Mesenteric fat pad (tissue), 1 donor: ENCODE results near the gene MRPL43. TPM values are rescaled to one million over a fixed set of nuclear protein-coding genes. Genes with fewer than 3 reads are reported as not detected.

Experiments
- DNase-seq: peaks from one replicate; pipeline ENCODE4 v3.0.0-alpha.2; 2020; ENCODE audit warnings: low spot score
- total RNA-seq: library from RNA; stranded (reverse); fragmentation: NEBNext Ultra II Directional; extraction: Animal tissue kit (Norgen Biotek cat#: 25700); gene quantifications from one replicate; pipeline ENCODE4 v1.2.1, GENCODE V29; 2021
- donor health status: DM: yes; HTN: yes; CAD: no.

The MRPL43 gene
- total RNA-seq, 1 donor from 2014 or later = 61.7 TPM

- no peak for DNase-seq
These were observed 33.3 kb upstream of the MRPL43 start for GRCh38 chr10:101020427-101021075.

GRCh38 chr10:101019440-101019703 lies 32.1 kb upstream of the MRPL43 start:
- DNase-seq = no peak

- DNase-seq = peak; percentile 95
These were observed 31.5 kb upstream of the MRPL43 start for GRCh38 chr10:101018600-101019439.

GRCh38 chr10:101018118-101018599 lies 30.9 kb upstream of the MRPL43 start:
- no peak for DNase-seq

- no peak for DNase-seq
These were observed 29.5 kb upstream of the MRPL43 start for GRCh38 chr10:101016814-101017213.

GRCh38 chr10:101015582-101015973 lies 28.3 kb upstream of the MRPL43 start:
- no peak for DNase-seq

GRCh38 chr10:101014966-101015581 lies 27.8 kb upstream of the MRPL43 start:
- no peak for DNase-seq

- DNase-seq = no peak
These were observed 27.1 kb upstream of the MRPL43 start for GRCh38 chr10:101014230-101014884.

- no peak for DNase-seq
These were observed 26.1 kb upstream of the MRPL43 start for GRCh38 chr10:101013365-101013825.

GRCh38 chr10:101012525-101013364 lies 25.4 kb upstream of the MRPL43 start:
- peak; percentile 94 for DNase-seq

- no peak for DNase-seq
These were observed 24.5 kb upstream of the MRPL43 start for GRCh38 chr10:101011517-101012423.

GRCh38 chr10:101010329-101010728 lies 23.0 kb upstream of the MRPL43 start:
- no peak for DNase-seq

GRCh38 chr10:101008823-101009423 lies 21.6 kb upstream of the MRPL43 start:
- no peak for DNase-seq

- DNase-seq = no peak
These were observed 20.9 kb upstream of the MRPL43 start for GRCh38 chr10:101007915-101008822.

GRCh38 chr10:101007099-101007711 lies 19.9 kb upstream of the MRPL43 start:
- DNase-seq = no peak

GRCh38 chr10:101006593-101007098 lies 19.3 kb upstream of the MRPL43 start:
- DNase-seq = no peak

GRCh38 chr10:101005869-101006567 lies 18.7 kb upstream of the MRPL43 start:
- no peak for DNase-seq
